ENCODE data around the gene MARCHF9. TPM values are rescaled to one million over a fixed set of nuclear protein-coding genes. Genes with fewer than 3 reads are reported as not detected.

The MARCHF9 gene
- total RNA-seq, 6 experiments from 2014 or later, result 2.1 to 3.9 (median 3.3) TPM

GRCh38 chr12:57749061-57749460, 5.8 kb upstream of the MARCHF9 start:
- Histone ChIP-seq H3K9me3 (no peaks in the 10 kb centered on the region), H3K27ac (no peak overlapping the region), H3K4me3 (no peak overlapping the region), H3K36me3 (peaks cover 0 to 25% (median 13%) of the 10 kb centered on the region in 4 donors), H3K4me1 (peaks cover 0 to 12% (median 3%) of the 10 kb centered on the region in 4 donors), H3K27me3 (no peaks in the 10 kb centered on the region)
- no peak for ATAC-seq
- no peak for DNase-seq
- TF ChIP-seq POLR2A (IDR thresholded peaks at IDR 0.05), result no peak
- TF ChIP-seq CTCF (IDR thresholded peaks at IDR 0.05), result no peak
- 100% methylated on average over 5 of the region's 5 CpGs for WGBS (ENCODE audit: insufficient coverage, low coverage, low lambda C conversion rate, missing lambda C conversion rate)
- intact Hi-C loops (cut with DNase I), result no loop called here

GRCh38 chr12:57750561-57751431, 4.1 kb upstream of the MARCHF9 start:
- no peak for ATAC-seq
- intact Hi-C loops (cut with DNase I), result no loop called here
- 92% methylated on average over 8 of the region's 15 CpGs for WGBS (ENCODE audit: insufficient coverage, low coverage, low lambda C conversion rate, missing lambda C conversion rate)
- Histone ChIP-seq H3K27me3 (no peaks in the 10 kb centered on the region), H3K36me3 (peaks cover 0 to 25% (median 13%) of the 10 kb centered on the region in 4 donors), H3K9me3 (no peaks in the 10 kb centered on the region), H3K27ac (no peak overlapping the region), H3K4me3 (peak overlapping the region; percentile 72 to 92 (median 90)), H3K4me1 (peaks cover 0 to 10% (median 3%) of the 10 kb centered on the region in 4 donors)
- TF ChIP-seq CTCF (IDR thresholded peaks at IDR 0.05) (no peak), POLR2A (IDR thresholded peaks at IDR 0.05) (no peak)
- no peak for DNase-seq

- no peak for TF ChIP-seq POLR2A (IDR thresholded peaks at IDR 0.05)
- no peak for TF ChIP-seq CTCF (IDR thresholded peaks at IDR 0.05)
- H3K4me3 ChIP-seq, result peak overlapping the region; percentile 72 to 92 (median 90)
- ATAC-seq (no peak), DNase-seq (no peak)
- WGBS (ENCODE audit: insufficient coverage, low coverage, low lambda C conversion rate, missing lambda C conversion rate), result 21% methylated on average over 7 of the region's 8 CpGs
- H3K27ac ChIP-seq, result peak overlapping the region; percentile 47 to 92 (median 71)
- H3K36me3 ChIP-seq, result peaks cover 0 to 25% (median 13%) of the 10 kb centered on the region in 4 donors
- no peaks in the 10 kb centered on the region for H3K9me3 ChIP-seq
- intact Hi-C loops (cut with DNase I), result no loop called here
- H3K4me1 ChIP-seq, result peaks cover 0 to 11% (median 3%) of the 10 kb centered on the region in 4 donors
- no peaks in the 10 kb centered on the region for H3K27me3 ChIP-seq
These were observed 3.5 kb upstream of the MARCHF9 start for GRCh38 chr12:57751432-57751787.

GRCh38 chr12:57751788-57752667, 2.9 kb upstream of the MARCHF9 start, which contains the start of gene CDK4:
Gene CDK4 (minus strand): TSS chr12:57752310. CDS start chr12:57751717, 593 bp downstream.
- no peaks in the 10 kb centered on the region for H3K9me3 ChIP-seq
- peaks cover 0 to 22% (median 10%) of the 10 kb centered on the region in 4 donors for H3K36me3 ChIP-seq
- TF ChIP-seq POLR2A (IDR thresholded peaks at IDR 0.05), result peak; percentile 89
- no peak for TF ChIP-seq CTCF (IDR thresholded peaks at IDR 0.05)
- intact Hi-C loops (cut with DNase I), result no loop called here
- H3K4me1 ChIP-seq, result peaks cover 0 to 15% (median 3%) of the 10 kb centered on the region in 4 donors
- WGBS (ENCODE audit: insufficient coverage, low coverage, low lambda C conversion rate, missing lambda C conversion rate), result 0% methylated on average over 16 of the region's 58 CpGs
- ATAC-seq (peak; percentile 86 to 91 (median 90)), DNase-seq (peak; percentile 99 to 100 (median 99))
- peak within 1 kb of the TSS; percentile 72 to 92 (median 90) for H3K4me3 ChIP-seq
- H3K27ac ChIP-seq, result peak within 1 kb of the TSS; percentile 47 to 92 (median 71)
- H3K27me3 ChIP-seq, result no peaks in the 10 kb centered on the region

All from right lobe of liver (tissue), 6 donors.